ENCODE data around the gene FILIP1L.

DNA sequence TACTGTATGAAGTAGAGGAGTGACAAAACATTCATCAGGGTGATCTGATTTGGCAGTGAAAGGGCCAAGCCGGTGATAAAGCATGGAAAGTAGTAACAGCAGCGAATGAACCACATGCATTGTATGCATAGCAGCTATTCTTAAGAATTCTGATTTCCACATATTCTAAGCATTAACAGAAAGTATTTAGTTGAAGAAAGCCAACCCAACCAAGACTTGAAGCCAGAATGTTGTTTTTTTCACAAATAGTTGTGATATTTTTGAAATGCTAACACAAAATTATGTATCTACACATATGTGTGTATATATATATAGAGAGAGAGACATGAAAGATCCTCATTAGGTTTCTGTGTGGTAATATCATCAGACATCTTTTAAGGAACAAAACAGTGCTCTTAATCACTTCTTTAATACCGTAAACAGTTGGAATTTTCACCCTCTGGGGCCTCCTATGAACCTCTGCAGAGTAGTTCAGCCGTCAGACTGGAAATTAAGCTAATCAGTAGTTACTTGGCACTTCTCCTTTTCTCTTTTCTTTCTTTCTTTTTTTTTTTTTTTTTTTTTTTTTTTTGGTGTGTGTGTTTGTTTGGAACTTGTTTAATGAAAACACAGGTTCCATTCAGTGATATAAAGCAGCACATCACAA is 157.0 kb downstream of the FILIP1L start:
- TF ChIP-seq, protein P1, sequence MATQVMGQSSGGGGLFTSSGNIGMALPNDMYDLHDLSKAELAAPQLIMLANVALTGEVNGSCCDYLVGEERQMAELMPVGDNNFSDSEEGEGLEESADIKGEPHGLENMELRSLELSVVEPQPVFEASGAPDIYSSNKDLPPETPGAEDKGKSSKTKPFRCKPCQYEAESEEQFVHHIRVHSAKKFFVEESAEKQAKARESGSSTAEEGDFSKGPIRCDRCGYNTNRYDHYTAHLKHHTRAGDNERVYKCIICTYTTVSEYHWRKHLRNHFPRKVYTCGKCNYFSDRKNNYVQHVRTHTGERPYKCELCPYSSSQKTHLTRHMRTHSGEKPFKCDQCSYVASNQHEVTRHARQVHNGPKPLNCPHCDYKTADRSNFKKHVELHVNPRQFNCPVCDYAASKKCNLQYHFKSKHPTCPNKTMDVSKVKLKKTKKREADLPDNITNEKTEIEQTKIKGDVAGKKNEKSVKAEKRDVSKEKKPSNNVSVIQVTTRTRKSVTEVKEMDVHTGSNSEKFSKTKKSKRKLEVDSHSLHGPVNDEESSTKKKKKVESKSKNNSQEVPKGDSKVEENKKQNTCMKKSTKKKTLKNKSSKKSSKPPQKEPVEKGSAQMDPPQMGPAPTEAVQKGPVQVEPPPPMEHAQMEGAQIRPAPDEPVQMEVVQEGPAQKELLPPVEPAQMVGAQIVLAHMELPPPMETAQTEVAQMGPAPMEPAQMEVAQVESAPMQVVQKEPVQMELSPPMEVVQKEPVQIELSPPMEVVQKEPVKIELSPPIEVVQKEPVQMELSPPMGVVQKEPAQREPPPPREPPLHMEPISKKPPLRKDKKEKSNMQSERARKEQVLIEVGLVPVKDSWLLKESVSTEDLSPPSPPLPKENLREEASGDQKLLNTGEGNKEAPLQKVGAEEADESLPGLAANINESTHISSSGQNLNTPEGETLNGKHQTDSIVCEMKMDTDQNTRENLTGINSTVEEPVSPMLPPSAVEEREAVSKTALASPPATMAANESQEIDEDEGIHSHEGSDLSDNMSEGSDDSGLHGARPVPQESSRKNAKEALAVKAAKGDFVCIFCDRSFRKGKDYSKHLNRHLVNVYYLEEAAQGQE (IDR thresholded peaks at IDR 0.05; ENCODE audit: insufficient read depth in 1 of 2, low read depth in 2 of 2, low read length in 2 of 2) = no peak
- TF ChIP-seq TAF1 (IDR thresholded peaks at IDR 0.05; ENCODE audit: borderline replicate concordance, insufficient read depth, low read length) = no peak
- TF ChIP-seq SIN3A (IDR thresholded peaks at IDR 0.05; ENCODE audit: borderline replicate concordance, insufficient read depth, low read length) = no peak
- no peak for TF ChIP-seq FOXP2 (optimal IDR thresholded peaks at IDR 0.05; ENCODE audit: borderline replicate concordance, extremely low read depth, extremely low read length, insufficient read depth)
